GM12892 (cell line): Measurements from ENCODE around the gene ZMYND19.

ENCODE experiments used
- POLR2A ChIP-seq: IDR thresholded peaks from 2 replicates; pipeline ENCODE4 v1.6.1; 2011; ENCODE audit warnings: low read depth, low read length, control low read depth
- TAF1 ChIP-seq: IDR thresholded peaks from 2 replicates; pipeline ENCODE4 v1.6.1; 2011; ENCODE audit warnings: low read depth, mild to moderate bottlenecking, control low read depth, low read length, borderline replicate concordance

- TF ChIP-seq TAF1, result no peak
- TF ChIP-seq POLR2A, result no peak
Measured at GRCh38 chr9:137558127-137558526, 32.2 kb downstream of the ZMYND19 start.
